ENCODE measurements around the gene MZT1. TPM values are rescaled to one million over a fixed set of nuclear protein-coding genes. Genes with fewer than 3 reads are reported as not detected.

The MZT1 gene
- total and polyA plus RNA-seq, 2 donors (not counting 1 experiment from before 2014, with no cell fraction given): 2.1 to 5.7 TPM

- Histone ChIP-seq H3K27me3 (replicated peaks in 1 of 4; ENCODE audit: control extremely low read depth in 1 of 4, control insufficient read depth in 3 of 4, insufficient read depth in 4 of 4, low read length in 3 of 4) (no peaks in the 10 kb centered on the region), H3K4me1 (ENCODE audit: control insufficient read depth in 2 of 2, insufficient read depth in 2 of 2, low read length in 2 of 2) (no peaks in the 10 kb centered on the region), H4K20me1 (ENCODE audit: control insufficient read depth, insufficient read depth, low read length, poor library complexity, severe bottlenecking) (no peaks in the 10 kb centered on the region), H3K9me3 (ENCODE audit: control extremely low read depth in 1 of 3, control insufficient read depth in 2 of 3, insufficient read depth in 1 of 3, low read length in 2 of 3) (no peaks in the 10 kb centered on the region), H3K79me2 (ENCODE audit: control insufficient read depth, insufficient read depth, low read length) (no peaks in the 10 kb centered on the region), H3K4me2 (replicated peaks; ENCODE audit: low read depth, low read length, poor library complexity, severe bottlenecking) (no peak overlapping the region), H3K27ac (ENCODE audit: low read length in 2 of 2) (no peak overlapping the region), H3K9ac (ENCODE audit: low read length) (no peak overlapping the region), H3K4me3 (ENCODE audit: control extremely low read depth in 1 of 5, extremely low read depth in 1 of 5, insufficient read depth in 1 of 5, low read depth in 2 of 5, low read length in 4 of 5) (no peak overlapping the region), H2AFZ (ENCODE audit: insufficient read depth, low read depth, low read length, poor library complexity, severe bottlenecking) (no peak overlapping the region), H3K36me3 (replicated peaks in 1 of 2; ENCODE audit: control extremely low read depth in 1 of 2, control insufficient read depth in 1 of 2, extremely low read depth in 1 of 2, insufficient read depth in 2 of 2, low read length in 1 of 2) (no peaks in the 10 kb centered on the region)
- intact Hi-C loops (cut with micrococcal nuclease): no loop called here
- CTCF ChIA-PET: no interaction called here
- H3K27ac Mint-ChIP-seq: no peak overlapping the region
- ATAC-seq (ENCODE audit: low read depth) (no peak), DNase-seq (no peak)
- POLR2A ChIA-PET: no interaction called here
- H3K9me3 Mint-ChIP-seq (ENCODE audit: insufficient read depth): no peaks in the 10 kb centered on the region
- H3K4me1 Mint-ChIP-seq: no peaks in the 10 kb centered on the region
- H3K4me3 Mint-ChIP-seq: no peak overlapping the region
- peaks cover 5% of the 10 kb centered on the region for H3K27me3 Mint-ChIP-seq
- WGBS (ENCODE audit: insufficient coverage): no CpG with 5 or more reads among the region's 1 CpG
- TF ChIP-seq EZH2 (IDR thresholded peaks at IDR 0.05; ENCODE audit: borderline replicate concordance, insufficient read depth, low read depth, low read length, poor library complexity, severe bottlenecking) (no peak), CTCF (IDR thresholded peaks at IDR 0.05) (no peak)
These were observed 49.1 kb downstream of the MZT1 start for GRCh38 chr13:72678312-72678711.

GRCh38 chr13:72677431-72677830 lies 50.0 kb downstream of the MZT1 start:
- Histone ChIP-seq H3K9ac (ENCODE audit: low read length) (no peak overlapping the region), H3K4me3 (ENCODE audit: control extremely low read depth in 1 of 5, extremely low read depth in 1 of 5, insufficient read depth in 1 of 5, low read depth in 2 of 5, low read length in 4 of 5) (no peak overlapping the region), H3K27me3 (replicated peaks in 1 of 4; ENCODE audit: control extremely low read depth in 1 of 4, control insufficient read depth in 3 of 4, insufficient read depth in 4 of 4, low read length in 3 of 4) (no peaks in the 10 kb centered on the region), H3K27ac (ENCODE audit: low read length in 2 of 2) (no peak overlapping the region), H2AFZ (ENCODE audit: insufficient read depth, low read depth, low read length, poor library complexity, severe bottlenecking) (no peak overlapping the region), H3K9me3 (ENCODE audit: control extremely low read depth in 1 of 3, control insufficient read depth in 2 of 3, insufficient read depth in 1 of 3, low read length in 2 of 3) (peaks cover 0 to 1% (median 0%) of the 10 kb centered on the region in 3 donors), H3K79me2 (ENCODE audit: control insufficient read depth, insufficient read depth, low read length) (no peaks in the 10 kb centered on the region), H3K4me1 (ENCODE audit: control insufficient read depth in 2 of 2, insufficient read depth in 2 of 2, low read length in 2 of 2) (no peaks in the 10 kb centered on the region), H3K36me3 (replicated peaks in 1 of 2; ENCODE audit: control extremely low read depth in 1 of 2, control insufficient read depth in 1 of 2, extremely low read depth in 1 of 2, insufficient read depth in 2 of 2, low read length in 1 of 2) (no peaks in the 10 kb centered on the region), H3K4me2 (replicated peaks; ENCODE audit: low read depth, low read length, poor library complexity, severe bottlenecking) (no peak overlapping the region), H4K20me1 (ENCODE audit: control insufficient read depth, insufficient read depth, low read length, poor library complexity, severe bottlenecking) (no peaks in the 10 kb centered on the region)
- POLR2A ChIA-PET: no interaction called here
- TF ChIP-seq EZH2 (IDR thresholded peaks at IDR 0.05; ENCODE audit: borderline replicate concordance, insufficient read depth, low read depth, low read length, poor library complexity, severe bottlenecking): no peak
- TF ChIP-seq CTCF (IDR thresholded peaks at IDR 0.05): no peak
- no peak overlapping the region for H3K4me3 Mint-ChIP-seq
- peaks cover 5% of the 10 kb centered on the region for H3K27me3 Mint-ChIP-seq
- H3K4me1 Mint-ChIP-seq: no peaks in the 10 kb centered on the region
- H3K9me3 Mint-ChIP-seq (ENCODE audit: insufficient read depth): no peaks in the 10 kb centered on the region
- ATAC-seq (ENCODE audit: low read depth) (no peak), DNase-seq (no peak)
- CTCF ChIA-PET: no interaction called here
- intact Hi-C loops (cut with micrococcal nuclease): no loop called here
- no peak overlapping the region for H3K27ac Mint-ChIP-seq
